Tongue (tissue), 2 donors: ENCODE results near the gene NOC2L. TPM values are rescaled to one million over a fixed set of nuclear protein-coding genes. Genes with fewer than 3 reads are reported as not detected.

Experiments
- DNase-seq: peaks from one replicate; pipeline ENCODE4 v3.0.0-alpha.2; 2015
- total RNA-seq: library from RNA; depleted of rRNA; stranded (reverse); fragments of >200 nt; gene quantifications from one replicate; pipeline ENCODE4 v1.2.3, GENCODE V29; 2014

Gene NOC2L
- total RNA-seq, 1 donor from 2014 or later: 56.0 TPM

- DNase-seq: no peak
Observed at GRCh38 chr1:929712-930632, 29.1 kb downstream of the NOC2L start.

- DNase-seq: no peak
Observed at GRCh38 chr1:928825-929661, 30.0 kb downstream of the NOC2L start.

- no peak for DNase-seq
Observed at GRCh38 chr1:927748-928147, 31.3 kb downstream of the NOC2L start.

- DNase-seq: no peak
Observed at GRCh38 chr1:927234-927633, 31.8 kb downstream of the NOC2L start.

- DNase-seq: no peak
Observed at GRCh38 chr1:925561-926421, 33.3 kb downstream of the NOC2L start.

GRCh38 chr1:924656-925560, 34.1 kb downstream of the NOC2L start:
- no peak for DNase-seq

GRCh38 chr1:923991-924655, 34.9 kb downstream of the NOC2L start:
- DNase-seq: no peak

GRCh38 chr1:923131-923990, 35.7 kb downstream of the NOC2L start, which contains the start of gene SAMD11:
Gene SAMD11 (plus strand): TSS chr1:923923. CDS start chr1:924432, 509 bp downstream.
- peak; percentile 90 for DNase-seq

- DNase-seq: peak; percentile 89
Observed at GRCh38 chr1:921011-921837, 37.8 kb downstream of the NOC2L start.

- no peak for DNase-seq
Observed at GRCh38 chr1:920521-920920, 38.5 kb downstream of the NOC2L start.

GRCh38 chr1:920010-920409, 39.0 kb downstream of the NOC2L start:
- DNase-seq: no peak

- no peak for DNase-seq
Observed at GRCh38 chr1:919271-919872, 39.7 kb downstream of the NOC2L start.

GRCh38 chr1:918843-919242, 40.2 kb downstream of the NOC2L start:
- DNase-seq: no peak

GRCh38 chr1:918353-918752, 40.7 kb downstream of the NOC2L start:
- no peak for DNase-seq

- DNase-seq: no peak
Observed at GRCh38 chr1:917466-918091, 41.5 kb downstream of the NOC2L start.

GRCh38 chr1:917076-917459, 42.0 kb downstream of the NOC2L start:
- no peak for DNase-seq
